OCI-LY7 (cell line): Measurements from ENCODE around the gene WNT16.

Source experiments
- CTCF ChIP-seq: fragments of 200-600 bp; sonication (generic); conservative IDR thresholded peaks from 2 replicates; pipeline ENCODE4 v1.5.1; 2014; ENCODE audit warnings: mild to moderate bottlenecking, antibody characterized with exemption, low read length, moderate library complexity, mixed read lengths
- EZH2phosphoT487 ChIP-seq: fragments of 200-600 bp; sonication (generic); IDR thresholded peaks from 2 replicates; pipeline ENCODE4 v1.6.1; 2018; ENCODE audit warnings: low read depth, borderline replicate concordance, mild to moderate bottlenecking, mixed run types, antibody characterized with exemption, low read length, moderate library complexity, mixed read lengths

GRCh38 chr7:121371367-121371766 is 42.6 kb downstream of the WNT16 start:
- TF ChIP-seq CTCF (no peak), EZH2phosphoT487 (no peak)
